Subcutaneous abdominal adipose tissue (tissue), 5 donors: ENCODE data around the gene OLFML2B.
A peak's percentile ranks its signal among the peaks of the same experiment; 100 is the strongest.

Source experiments
- H3K27ac ChIP-seq: one replicate; pipeline ENCODE4 v1.7.0; 2013; ENCODE audit warnings: low read depth, mild to moderate bottlenecking, inconsistent platforms, low read length, moderate library complexity
- H3K27me3 ChIP-seq, 5 donors: one replicate each; pipeline ENCODE4 v1.7.0; 2013; ENCODE audit warnings: low read length in 5 of 5, inconsistent platforms in 1 of 5; ENCODE audit not compliant: control insufficient read depth in 5 of 5, insufficient read depth in 4 of 5
- H3K36me3 ChIP-seq, 5 donors: one replicate each; pipeline ENCODE4 v1.7.0; 2013; ENCODE audit warnings: low read length in 5 of 5; ENCODE audit not compliant: control insufficient read depth in 5 of 5, insufficient read depth in 5 of 5
- H3K4me1 ChIP-seq, 5 donors: one replicate each; pipeline ENCODE4 v1.7.0; 2013; ENCODE audit warnings: low read length in 5 of 5, mild to moderate bottlenecking in 3 of 5, moderate library complexity in 1 of 5; ENCODE audit not compliant: control insufficient read depth in 5 of 5, insufficient read depth in 5 of 5
- H3K4me3 ChIP-seq, 5 donors: one replicate each; pipeline ENCODE4 v1.7.0; 2013; ENCODE audit warnings: low read length in 5 of 5, low read depth in 1 of 5
- H3K9ac ChIP-seq, 5 donors: one replicate each; pipeline ENCODE4 v1.7.0; 2013; ENCODE audit warnings: low read length in 5 of 5, mild to moderate bottlenecking in 4 of 5, moderate library complexity in 3 of 5
- H3K9me3 ChIP-seq, 5 donors: one replicate each; pipeline ENCODE4 v1.7.0; 2013; ENCODE audit warnings: low read length in 5 of 5; ENCODE audit not compliant: control insufficient read depth in 5 of 5
- donor health status: healthy.
- donor health status: healthy.
- donor health status: healthy.
- donor health status: healthy.
- donor health status: healthy.

The OLFML2B gene

DNA sequence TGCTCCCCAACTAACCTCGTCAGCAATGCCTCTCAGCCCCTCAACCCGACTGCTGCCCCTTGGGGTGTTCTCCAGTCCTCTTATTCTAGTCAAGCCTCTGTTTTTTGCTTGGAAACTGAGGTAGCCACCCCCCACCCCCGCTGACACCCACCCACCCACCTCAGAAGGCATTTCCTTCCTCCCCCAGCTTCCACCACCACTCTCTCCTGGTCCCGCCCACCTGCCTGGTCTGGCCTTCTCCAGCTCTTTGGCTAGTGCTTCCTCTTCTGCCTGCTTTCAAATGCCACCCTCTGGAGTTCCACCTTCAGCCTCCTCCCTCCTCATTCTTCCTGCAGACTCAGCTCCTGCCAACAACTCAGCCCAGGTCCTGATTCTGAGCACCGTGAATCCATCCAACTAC, 35.3 kb downstream of the OLFML2B start:
- Histone ChIP-seq H3K4me3 (no peak overlapping the region), H3K9me3 (peaks cover 6 to 15% (median 10%) of the 10 kb centered on the region in 5 donors), H3K9ac (no peak overlapping the region), H3K27ac (no peak overlapping the region), H3K36me3 (peaks cover 0 to 15% (median 11%) of the 10 kb centered on the region in 5 donors), H3K4me1 (peaks cover 0 to 6% (median 0%) of the 10 kb centered on the region in 5 donors), H3K27me3 (peaks cover 0 to 5% (median 4%) of the 10 kb centered on the region in 5 donors)

- Histone ChIP-seq H3K4me1 (peaks cover 0 to 6% (median 0%) of the 10 kb centered on the region in 5 donors), H3K27ac (no peak overlapping the region)
These were observed 35.8 kb downstream of the OLFML2B start for GRCh38 chr1:161987872-161988271.

GRCh38 chr1:161987303-161987702, 36.4 kb downstream of the OLFML2B start:
- no peak overlapping the region for H3K9ac ChIP-seq
- peaks cover 0 to 14% (median 8%) of the 10 kb centered on the region in 5 donors for H3K36me3 ChIP-seq
- H3K9me3 ChIP-seq, result peaks cover 6 to 15% (median 10%) of the 10 kb centered on the region in 5 donors
- no peak overlapping the region for H3K27ac ChIP-seq
- H3K4me3 ChIP-seq, result peak overlapping the region in 1 of 5 donors; percentile 13
- H3K27me3 ChIP-seq, result peaks cover 0 to 5% (median 4%) of the 10 kb centered on the region in 5 donors
- H3K4me1 ChIP-seq, result peaks cover 0 to 6% (median 0%) of the 10 kb centered on the region in 5 donors

More at GRCh38 chr1:161987872-161988271, 35.8 kb downstream of the OLFML2B start:
- peaks cover 0 to 14% (median 11%) of the 10 kb centered on the region in 5 donors for H3K36me3 ChIP-seq
- H3K9ac ChIP-seq, result no peak overlapping the region
- H3K9me3 ChIP-seq, result peaks cover 6 to 15% (median 10%) of the 10 kb centered on the region in 5 donors
- H3K4me3 ChIP-seq, result peak overlapping the region in 1 of 5 donors; percentile 13
- H3K27me3 ChIP-seq, result peaks cover 0 to 5% (median 4%) of the 10 kb centered on the region in 5 donors

GRCh38 chr1:161986328-161986727, 37.3 kb downstream of the OLFML2B start:
- no peak overlapping the region for H3K27ac ChIP-seq
- H3K36me3 ChIP-seq, result peaks cover 0 to 12% (median 8%) of the 10 kb centered on the region in 5 donors
- no peak overlapping the region for H3K4me3 ChIP-seq

DNA sequence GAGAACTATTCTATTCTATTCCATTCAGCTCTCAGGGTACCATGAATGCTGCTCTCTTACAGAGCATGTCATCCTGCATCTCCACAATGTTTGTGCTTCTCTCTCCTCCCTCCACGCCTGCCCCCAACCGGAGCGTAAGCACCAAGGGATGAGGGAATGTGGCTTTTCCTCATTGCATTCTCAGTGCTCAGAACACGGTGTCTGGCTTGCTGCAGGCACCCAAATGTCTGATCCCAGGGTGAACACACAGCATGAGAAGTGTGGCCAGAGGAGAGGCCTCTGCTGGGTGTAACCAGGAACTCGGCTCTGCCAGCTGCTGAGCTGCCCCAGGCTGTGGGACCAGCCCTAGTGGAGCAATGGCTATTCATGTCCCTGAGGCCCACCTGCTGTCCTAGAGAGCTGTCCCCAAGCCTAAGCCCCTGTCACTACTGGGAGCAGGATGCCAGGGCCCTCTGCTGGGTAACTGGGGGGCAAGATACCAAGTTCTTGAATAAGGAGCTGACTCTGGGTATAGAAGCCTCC, 38.3 kb downstream of the OLFML2B start:
- peaks cover 0 to 7% (median 6%) of the 10 kb centered on the region in 5 donors for H3K4me1 ChIP-seq
- H3K27me3 ChIP-seq, result peaks cover 0 to 9% (median 5%) of the 10 kb centered on the region in 5 donors
- peaks cover 0 to 12% (median 8%) of the 10 kb centered on the region in 5 donors for H3K36me3 ChIP-seq
- H3K9me3 ChIP-seq, result peaks cover 6 to 15% (median 10%) of the 10 kb centered on the region in 5 donors
- no peak overlapping the region for H3K27ac ChIP-seq
- H3K9ac ChIP-seq, result no peak overlapping the region
- H3K4me3 ChIP-seq, result no peak overlapping the region

More at GRCh38 chr1:161986328-161986727, 37.3 kb downstream of the OLFML2B start:
- H3K9me3 ChIP-seq, result peaks cover 6 to 15% (median 10%) of the 10 kb centered on the region in 5 donors
- H3K27me3 ChIP-seq, result peaks cover 0 to 7% (median 5%) of the 10 kb centered on the region in 5 donors
- H3K4me1 ChIP-seq, result peaks cover 0 to 6% (median under 1%) of the 10 kb centered on the region in 5 donors
- H3K9ac ChIP-seq, result no peak overlapping the region

GRCh38 chr1:161983725-161984124, 39.9 kb downstream of the OLFML2B start:
- no peak overlapping the region for H3K27ac ChIP-seq
- no peak overlapping the region for H3K4me3 ChIP-seq
- peaks cover 6 to 15% (median 10%) of the 10 kb centered on the region in 5 donors for H3K9me3 ChIP-seq
- peaks cover 0 to 9% (median 5%) of the 10 kb centered on the region in 5 donors for H3K27me3 ChIP-seq
- no peak overlapping the region for H3K9ac ChIP-seq
- H3K36me3 ChIP-seq, result peaks cover 0 to 12% (median 8%) of the 10 kb centered on the region in 5 donors
- peaks cover 0 to 7% (median 4%) of the 10 kb centered on the region in 5 donors for H3K4me1 ChIP-seq

DNA sequence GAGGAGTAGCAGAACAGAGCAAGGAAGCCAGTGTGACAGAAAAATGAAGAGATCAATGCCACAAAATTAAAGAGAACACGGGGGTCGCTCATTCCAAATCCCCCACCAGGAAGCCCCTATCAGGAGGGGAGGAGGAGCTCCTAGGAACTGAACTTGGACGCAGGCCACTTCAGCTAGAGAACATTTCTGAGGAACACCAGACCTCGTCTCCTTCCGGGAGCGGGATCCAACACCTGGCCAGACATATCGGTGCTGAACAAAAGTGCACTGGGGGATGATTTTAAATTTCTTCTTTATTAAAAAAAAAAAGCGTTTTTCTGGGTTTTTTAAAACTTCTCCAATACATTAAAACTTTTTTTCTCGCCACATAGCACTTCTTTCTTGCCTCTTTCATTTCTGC, 40.8 kb downstream of the OLFML2B start:
- no peak overlapping the region for H3K27ac ChIP-seq
- H3K27me3 ChIP-seq, result peaks cover 0 to 9% (median 5%) of the 10 kb centered on the region in 5 donors
- H3K9me3 ChIP-seq, result peaks cover 5 to 14% (median 9%) of the 10 kb centered on the region in 5 donors
- H3K36me3 ChIP-seq, result peaks cover 0 to 12% (median 8%) of the 10 kb centered on the region in 5 donors
- H3K9ac ChIP-seq, result no peak overlapping the region
- H3K4me1 ChIP-seq, result peaks cover 0 to 7% (median 4%) of the 10 kb centered on the region in 5 donors
- no peak overlapping the region for H3K4me3 ChIP-seq

- H3K36me3 ChIP-seq, result peaks cover 0 to 12% (median 8%) of the 10 kb centered on the region in 5 donors
- no peak overlapping the region for H3K4me3 ChIP-seq
- H3K27ac ChIP-seq, result no peak overlapping the region
- peaks cover 2 to 10% (median 5%) of the 10 kb centered on the region in 5 donors for H3K9me3 ChIP-seq
- no peak overlapping the region for H3K9ac ChIP-seq
- H3K4me1 ChIP-seq, result peaks cover 0 to 6% (median 4%) of the 10 kb centered on the region in 5 donors
- peaks cover 0 to 9% (median 5%) of the 10 kb centered on the region in 5 donors for H3K27me3 ChIP-seq
These were observed 41.2 kb downstream of the OLFML2B start for GRCh38 chr1:161982507-161982895.

- H3K4me3 ChIP-seq, result no peak overlapping the region
- peaks cover 0 to 9% (median 5%) of the 10 kb centered on the region in 5 donors for H3K27me3 ChIP-seq
- H3K9ac ChIP-seq, result no peak overlapping the region
- peaks cover 0 to 12% (median 8%) of the 10 kb centered on the region in 5 donors for H3K36me3 ChIP-seq
- peaks cover 0 to 5% (median 0%) of the 10 kb centered on the region in 5 donors for H3K9me3 ChIP-seq
- peaks cover 0 to 6% (median 4%) of the 10 kb centered on the region in 5 donors for H3K4me1 ChIP-seq
- H3K27ac ChIP-seq, result no peak overlapping the region
These were observed 41.7 kb downstream of the OLFML2B start for GRCh38 chr1:161981735-161982506.
